ENCODE data around the gene DPEP1. TPM values are rescaled to one million over a fixed set of nuclear protein-coding genes. Genes with fewer than 3 reads are reported as not detected.

DPEP1 gene
- total and polyA plus RNA-seq, 8 donors: 0.23 to 12.3 (median 1.00) TPM; not detected in 2

DNA sequence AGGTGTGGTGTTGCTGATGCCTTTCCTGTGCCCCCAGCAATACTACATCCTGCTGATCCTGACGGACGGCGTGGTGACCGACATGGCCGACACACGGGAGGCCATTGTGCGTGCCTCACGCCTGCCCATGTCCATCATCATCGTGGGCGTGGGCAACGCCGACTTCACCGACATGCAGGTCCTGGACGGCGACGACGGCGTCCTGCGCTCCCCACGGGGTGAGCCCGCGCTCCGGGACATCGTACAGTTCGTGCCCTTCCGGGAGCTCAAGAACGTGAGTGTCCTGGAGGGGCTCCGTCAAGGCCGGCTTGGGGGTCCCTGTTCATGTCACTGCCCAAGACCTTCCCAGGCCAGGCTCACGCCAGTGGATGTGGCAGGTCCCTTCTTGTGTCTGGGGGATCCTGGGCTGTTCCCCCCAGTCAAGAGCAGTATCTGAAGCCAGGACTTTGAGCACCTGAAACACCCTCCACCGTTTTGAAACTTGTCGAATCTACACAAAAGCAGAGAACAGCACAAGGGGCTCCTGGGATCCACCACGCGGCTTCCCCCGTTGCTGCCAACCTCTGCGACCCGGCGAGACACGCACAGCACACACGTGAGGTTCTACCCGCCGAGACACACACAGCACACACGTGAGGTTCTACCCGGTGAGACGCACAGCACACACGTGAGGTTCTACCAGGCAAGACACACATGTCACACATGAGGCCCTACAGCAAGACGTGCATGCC, 17.9 kb upstream of the DPEP1 start:
- H3K27ac ChIP-seq: no peak overlapping the region
- intact Hi-C loops (cut with DNase I; ENCODE audit: low total_unique reads): no loop called here
- no peak for DNase-seq
- TF ChIP-seq POLR2AphosphoS5 (IDR thresholded peaks at IDR 0.05): no peak
- no peak for TF ChIP-seq POLR2A (IDR thresholded peaks at IDR 0.05)
- TF ChIP-seq EP300 (IDR thresholded peaks at IDR 0.05): no peak
- TF ChIP-seq, protein P1, sequence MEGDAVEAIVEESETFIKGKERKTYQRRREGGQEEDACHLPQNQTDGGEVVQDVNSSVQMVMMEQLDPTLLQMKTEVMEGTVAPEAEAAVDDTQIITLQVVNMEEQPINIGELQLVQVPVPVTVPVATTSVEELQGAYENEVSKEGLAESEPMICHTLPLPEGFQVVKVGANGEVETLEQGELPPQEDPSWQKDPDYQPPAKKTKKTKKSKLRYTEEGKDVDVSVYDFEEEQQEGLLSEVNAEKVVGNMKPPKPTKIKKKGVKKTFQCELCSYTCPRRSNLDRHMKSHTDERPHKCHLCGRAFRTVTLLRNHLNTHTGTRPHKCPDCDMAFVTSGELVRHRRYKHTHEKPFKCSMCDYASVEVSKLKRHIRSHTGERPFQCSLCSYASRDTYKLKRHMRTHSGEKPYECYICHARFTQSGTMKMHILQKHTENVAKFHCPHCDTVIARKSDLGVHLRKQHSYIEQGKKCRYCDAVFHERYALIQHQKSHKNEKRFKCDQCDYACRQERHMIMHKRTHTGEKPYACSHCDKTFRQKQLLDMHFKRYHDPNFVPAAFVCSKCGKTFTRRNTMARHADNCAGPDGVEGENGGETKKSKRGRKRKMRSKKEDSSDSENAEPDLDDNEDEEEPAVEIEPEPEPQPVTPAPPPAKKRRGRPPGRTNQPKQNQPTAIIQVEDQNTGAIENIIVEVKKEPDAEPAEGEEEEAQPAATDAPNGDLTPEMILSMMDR (IDR thresholded peaks at IDR 0.05): no peak
- no peaks in the 10 kb centered on the region for H3K27me3 ChIP-seq
- H3K4me3 ChIP-seq: no peak overlapping the region
- no peaks in the 10 kb centered on the region for H3K36me3 ChIP-seq
- no peaks in the 10 kb centered on the region for H3K4me1 ChIP-seq
- no peaks in the 10 kb centered on the region for H3K9me3 ChIP-seq
- 89 to 96% (median 93%) methylated on average over 28 to 47 of the region's 47 CpGs for WGBS, 5 donors

DNA sequence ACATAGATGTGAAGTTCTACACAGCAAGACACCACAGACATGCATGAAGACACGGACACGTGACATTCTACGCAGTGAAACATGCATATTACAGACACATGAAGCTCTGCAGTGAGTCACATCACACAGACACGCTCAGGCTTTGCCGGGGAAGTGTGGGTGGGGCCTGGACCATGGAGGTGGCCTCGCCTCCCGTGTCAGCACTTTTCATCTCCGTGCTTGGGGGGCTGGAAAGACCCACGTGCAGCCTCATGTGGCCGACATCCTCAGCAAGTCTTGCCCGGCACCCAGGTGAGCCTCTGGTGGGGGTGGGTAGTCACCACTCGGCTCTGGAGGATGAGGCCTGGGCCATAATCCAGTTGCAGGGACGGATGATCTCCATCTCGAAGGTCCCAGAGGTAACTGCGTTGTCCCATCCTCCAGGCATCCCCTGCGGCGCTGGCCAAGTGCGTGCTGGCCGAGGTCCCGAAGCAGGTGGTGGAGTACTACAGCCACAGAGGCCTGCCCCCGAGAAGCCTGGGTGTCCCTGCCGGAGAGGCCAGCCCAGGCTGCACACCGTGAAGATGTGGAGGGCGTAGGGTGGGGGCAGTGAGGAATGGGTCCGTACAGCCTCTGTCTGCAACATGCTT, 17.3 kb upstream of the DPEP1 start:
- intact Hi-C loops (cut with DNase I; ENCODE audit: low total_unique reads): no loop called here
- Histone ChIP-seq H3K36me3 (no peaks in the 10 kb centered on the region), H3K27ac (no peak overlapping the region), H3K4me3 (no peak overlapping the region), H3K27me3 (no peaks in the 10 kb centered on the region), H3K4me1 (no peaks in the 10 kb centered on the region), H3K9me3 (no peaks in the 10 kb centered on the region)
- WGBS, 5 donors: 83 to 90% (median 88%) methylated on average over 21 to 25 of the region's 25 CpGs
- no peak for DNase-seq
- TF ChIP-seq POLR2AphosphoS5 (IDR thresholded peaks at IDR 0.05) (no peak), POLR2A (IDR thresholded peaks at IDR 0.05) (no peak), EP300 (IDR thresholded peaks at IDR 0.05) (no peak)
- TF ChIP-seq, protein P1 (IDR thresholded peaks at IDR 0.05): no peak

DNA sequence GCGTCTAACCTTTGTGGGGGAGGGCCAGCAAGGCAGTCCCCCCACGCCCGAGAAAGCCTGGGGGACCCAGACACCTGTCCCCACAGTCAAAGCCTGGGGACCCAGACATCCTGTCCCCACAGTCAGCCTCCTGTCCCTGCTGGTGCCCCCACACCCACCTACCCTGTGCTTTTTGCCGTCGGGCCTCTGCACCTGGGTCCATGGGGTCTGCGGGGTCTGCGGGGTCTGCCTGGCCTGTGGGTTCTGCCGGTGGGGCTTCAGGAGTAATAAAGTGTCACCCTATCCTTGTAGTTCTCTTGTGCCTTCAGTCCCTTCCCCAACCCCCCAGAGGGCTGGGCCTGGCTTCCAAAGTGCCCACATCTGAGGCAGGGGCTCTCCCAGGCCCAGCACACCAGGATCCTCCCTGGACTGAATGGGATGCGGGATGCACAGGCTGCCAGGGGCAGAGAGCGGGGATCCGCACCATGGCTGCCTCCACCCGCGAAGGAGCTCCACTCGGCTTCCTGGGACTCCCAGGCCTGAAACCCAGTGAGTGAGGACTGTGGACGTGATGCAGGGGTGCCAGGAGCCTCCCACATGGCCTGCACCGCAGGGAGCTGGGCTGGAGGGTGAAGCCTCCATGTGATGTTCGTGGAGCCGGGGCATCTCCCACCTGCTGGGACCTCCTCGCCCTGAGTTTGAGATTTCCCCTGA, 16.3 kb upstream of the DPEP1 start:
- intact Hi-C loops (cut with DNase I; ENCODE audit: low total_unique reads): no loop called here
- Histone ChIP-seq H3K4me3 (no peak overlapping the region), H3K27ac (no peak overlapping the region), H3K9me3 (no peaks in the 10 kb centered on the region), H3K27me3 (peaks cover 0 to 5% (median 0%) of the 10 kb centered on the region in 3 donors), H3K4me1 (peaks cover 0 to 3% (median under 1%) of the 10 kb centered on the region in 4 donors), H3K36me3 (no peaks in the 10 kb centered on the region)
- TF ChIP-seq, protein P1 (IDR thresholded peaks at IDR 0.05): no peak
- TF ChIP-seq POLR2A (IDR thresholded peaks at IDR 0.05) (no peak), EP300 (IDR thresholded peaks at IDR 0.05) (no peak), POLR2AphosphoS5 (IDR thresholded peaks at IDR 0.05) (no peak)
- 79 to 90% (median 85%) methylated on average over 12 to 19 of the region's 19 CpGs for WGBS, 5 donors
- no peak for DNase-seq

DNA sequence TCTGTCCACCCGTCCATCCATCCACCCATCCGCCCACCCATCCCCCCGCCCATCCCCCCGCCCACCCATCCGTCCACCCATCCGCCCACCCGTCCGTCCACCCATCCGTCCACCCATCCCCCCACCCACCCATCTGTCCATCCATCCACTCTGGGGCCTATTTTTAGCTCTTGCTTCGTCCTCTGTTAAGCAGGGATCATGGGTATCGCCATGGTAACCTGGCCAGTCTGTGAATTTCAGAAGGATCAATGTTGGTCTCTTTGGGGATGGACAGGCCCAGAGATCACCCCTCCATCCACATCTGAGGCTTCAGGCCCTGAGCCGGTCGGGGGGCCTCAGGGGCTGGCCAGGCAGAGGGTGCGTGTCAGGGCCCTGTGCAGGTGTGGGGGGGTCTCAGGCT, 15.2 kb upstream of the DPEP1 start:
- intact Hi-C loops (cut with DNase I; ENCODE audit: low total_unique reads): no loop called here
- H3K36me3 ChIP-seq: no peaks in the 10 kb centered on the region
- H3K4me3 ChIP-seq: no peak overlapping the region
- WGBS, 5 donors: 40 to 82% (median 74%) methylated on average over 3 to 14 of the region's 14 CpGs
- H3K27ac ChIP-seq: no peak overlapping the region
- no peaks in the 10 kb centered on the region for H3K9me3 ChIP-seq
- H3K4me1 ChIP-seq: peaks cover 0 to 14% (median 10%) of the 10 kb centered on the region in 4 donors
- DNase-seq: peak in 1 of 2 donors; percentile 40
- H3K27me3 ChIP-seq: peaks cover 0 to 16% (median 4%) of the 10 kb centered on the region in 3 donors
- TF ChIP-seq EP300 (IDR thresholded peaks at IDR 0.05): no peak
- TF ChIP-seq POLR2A (IDR thresholded peaks at IDR 0.05): no peak
- no peak for TF ChIP-seq POLR2AphosphoS5 (IDR thresholded peaks at IDR 0.05)
- TF ChIP-seq, protein P1 (IDR thresholded peaks at IDR 0.05): no peak
